GM18507 (cell line): Measurements from ENCODE around the gene DIO3.

Experiments
- DNase-seq: peaks from one replicate; pipeline ENCODE4 v3.0.0; 2011; ENCODE audit warnings: low read depth; ENCODE audit not compliant: insufficient read length; ENCODE audit errors: extremely low spot score
- FAIRE-seq: peaks from 2 replicates; lab custom pipeline; 2011; peaks lifted over from hg19 to GRCh38; lab: Jason Lieb, UNC

DIO3 gene

GRCh38 chr14:101561145-101561896, at the start of gene DIO3:
TSS of gene DIO3 (plus strand) at chr14:101561495.
- no peak for DNase-seq
- no peak for FAIRE-seq

- DNase-seq (no peak), FAIRE-seq (no peak)
Measured at GRCh38 chr14:101511620-101512375, 49.5 kb upstream of the DIO3 start.

GRCh38 chr14:101512376-101512695, 49.0 kb upstream of the DIO3 start:
- FAIRE-seq = no peak
- DNase-seq = no peak

- FAIRE-seq = no peak
Measured at GRCh38 chr14:101514136-101514535, 47.2 kb upstream of the DIO3 start.

GRCh38 chr14:101516401-101516800, 44.9 kb upstream of the DIO3 start:
- DNase-seq = no peak
- no peak for FAIRE-seq

More at GRCh38 chr14:101514136-101514535, 47.2 kb upstream of the DIO3 start:
- no peak for DNase-seq

- no peak for DNase-seq
- no peak for FAIRE-seq
Measured at GRCh38 chr14:101518611-101519473, 42.5 kb upstream of the DIO3 start.

GRCh38 chr14:101520621-101521472, 40.4 kb upstream of the DIO3 start:
- no peak for FAIRE-seq
- no peak for DNase-seq

- FAIRE-seq (no peak), DNase-seq (no peak)
Measured at GRCh38 chr14:101521473-101521915, 39.8 kb upstream of the DIO3 start.

- no peak for DNase-seq
- FAIRE-seq = no peak
Measured at GRCh38 chr14:101521978-101522377, 39.3 kb upstream of the DIO3 start.

GRCh38 chr14:101525640-101526527, 35.4 kb upstream of the DIO3 start:
- DNase-seq = no peak
- FAIRE-seq = no peak

GRCh38 chr14:101527987-101528386, 33.3 kb upstream of the DIO3 start:
- no peak for DNase-seq
- FAIRE-seq = no peak

GRCh38 chr14:101529079-101529478, 32.2 kb upstream of the DIO3 start:
- FAIRE-seq (no peak), DNase-seq (no peak)

GRCh38 chr14:101534198-101534597, 27.1 kb upstream of the DIO3 start:
- no peak for DNase-seq
- FAIRE-seq = no peak

GRCh38 chr14:101535232-101535631, 26.1 kb upstream of the DIO3 start:
- FAIRE-seq (peak; percentile 24), DNase-seq (no peak)

- DNase-seq = no peak
- FAIRE-seq = no peak
Measured at GRCh38 chr14:101535701-101536207, 25.5 kb upstream of the DIO3 start.

- FAIRE-seq = no peak
- no peak for DNase-seq
Measured at GRCh38 chr14:101537286-101537685, 24.0 kb upstream of the DIO3 start.

- DNase-seq (no peak), FAIRE-seq (no peak)
Measured at GRCh38 chr14:101538878-101539277, 22.4 kb upstream of the DIO3 start.

GRCh38 chr14:101539880-101540279, 21.4 kb upstream of the DIO3 start:
- no peak for FAIRE-seq
- no peak for DNase-seq
